KOPT-K1 (cell line): ENCODE results near the gene SLC9A5.

Source experiments
- H3K27ac ChIP-seq: fragments of 200-600 bp; sonication (generic); 2 replicates; pipeline ENCODE4 v1.5.1; 2016; ENCODE audit warnings: antibody characterized with exemption, mild to moderate bottlenecking, low read depth, low read length; ENCODE audit not compliant: poor library complexity, severe bottlenecking
- H3K36me3 ChIP-seq: fragments of 200-600 bp; sonication (generic); 2 replicates; pipeline ENCODE4 v1.5.1; 2017; ENCODE audit warnings: antibody characterized with exemption, mild to moderate bottlenecking, low read length, moderate library complexity; ENCODE audit not compliant: insufficient read depth
- H3K9me3 ChIP-seq: fragments of 200-600 bp; sonication (generic); 2 replicates; pipeline ENCODE4 v1.5.1; 2017; ENCODE audit warnings: antibody characterized with exemption, low read length, mild to moderate bottlenecking; ENCODE audit not compliant: insufficient read depth, poor library complexity, severe bottlenecking

Gene SLC9A5

GRCh38 chr16:67277294-67277998, 28.7 kb downstream of the SLC9A5 start:
- Histone ChIP-seq H3K36me3 (peaks cover 38% of the 10 kb centered on the region), H3K27ac (peak overlapping the region; percentile 83), H3K9me3 (no peaks in the 10 kb centered on the region)

DNA sequence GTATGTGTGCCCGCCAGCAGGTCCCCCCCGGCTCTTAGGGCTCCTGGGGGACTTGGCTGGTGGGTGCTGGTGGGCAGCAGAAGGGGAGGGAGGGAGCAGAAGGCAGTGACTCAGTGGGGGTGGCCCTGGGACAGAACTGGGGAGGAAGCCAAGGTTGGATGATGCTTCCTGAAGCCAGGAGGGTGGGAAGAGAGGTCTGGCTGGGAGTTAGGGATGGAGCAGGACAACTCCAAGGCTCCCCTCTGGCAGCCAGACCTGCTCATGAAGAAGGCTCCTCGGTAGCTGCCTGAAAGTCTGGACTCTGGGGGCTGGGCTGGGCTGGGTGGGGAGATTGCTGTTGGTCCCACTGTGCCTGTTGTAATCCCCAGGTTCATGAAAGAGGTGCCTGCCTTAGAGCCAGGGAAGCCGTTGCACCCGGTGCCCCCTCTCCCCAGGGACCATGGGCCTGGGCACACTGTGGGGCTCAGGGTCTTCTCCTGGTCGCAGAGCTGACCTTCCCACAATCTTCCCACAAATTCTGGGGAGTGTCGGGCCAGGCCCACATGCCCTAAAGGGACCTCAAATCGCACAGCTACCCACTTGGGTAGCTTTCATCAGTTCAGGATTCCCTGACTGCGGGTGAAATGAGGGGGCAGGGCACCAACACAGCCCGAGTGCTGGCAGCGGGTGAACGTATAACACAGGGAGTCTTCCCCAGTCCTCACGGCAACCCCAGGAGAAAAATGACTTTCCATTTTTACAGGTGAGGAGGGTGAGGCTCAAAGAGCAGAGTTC, 29.4 kb downstream of the SLC9A5 start:
- no peaks in the 10 kb centered on the region for H3K9me3 ChIP-seq
- peak overlapping the region; percentile 83 for H3K27ac ChIP-seq
- peaks cover 45% of the 10 kb centered on the region for H3K36me3 ChIP-seq

DNA sequence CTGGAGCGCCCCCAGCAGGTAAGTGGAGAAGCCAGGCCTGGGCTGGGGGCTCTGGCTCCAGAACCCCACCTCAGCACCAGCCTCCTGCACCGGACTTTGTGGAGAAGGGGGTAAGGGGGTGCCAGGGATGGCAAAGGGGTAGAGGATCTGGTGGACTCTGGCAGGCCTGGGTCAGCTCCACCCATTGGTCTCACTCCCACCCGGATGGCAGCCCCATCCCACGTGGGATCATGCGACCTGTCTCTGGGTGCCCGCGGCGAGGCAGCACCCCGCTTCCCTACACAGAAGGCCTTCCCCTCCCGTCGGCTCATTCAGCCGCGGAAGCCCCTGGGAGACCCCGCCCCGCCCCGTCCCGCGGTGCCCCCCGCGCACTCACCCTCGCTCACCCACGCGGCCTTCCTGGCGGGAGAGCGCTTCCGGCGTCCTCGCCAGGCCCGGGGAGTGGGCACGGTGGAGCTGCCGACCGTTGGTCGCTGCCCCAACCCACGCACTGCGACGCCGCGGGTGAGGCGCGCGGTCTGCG, 30.1 kb downstream of the SLC9A5 start:
- Histone ChIP-seq H3K36me3 (peaks cover 51% of the 10 kb centered on the region), H3K27ac (peak overlapping the region; percentile 83), H3K9me3 (no peaks in the 10 kb centered on the region)

DNA sequence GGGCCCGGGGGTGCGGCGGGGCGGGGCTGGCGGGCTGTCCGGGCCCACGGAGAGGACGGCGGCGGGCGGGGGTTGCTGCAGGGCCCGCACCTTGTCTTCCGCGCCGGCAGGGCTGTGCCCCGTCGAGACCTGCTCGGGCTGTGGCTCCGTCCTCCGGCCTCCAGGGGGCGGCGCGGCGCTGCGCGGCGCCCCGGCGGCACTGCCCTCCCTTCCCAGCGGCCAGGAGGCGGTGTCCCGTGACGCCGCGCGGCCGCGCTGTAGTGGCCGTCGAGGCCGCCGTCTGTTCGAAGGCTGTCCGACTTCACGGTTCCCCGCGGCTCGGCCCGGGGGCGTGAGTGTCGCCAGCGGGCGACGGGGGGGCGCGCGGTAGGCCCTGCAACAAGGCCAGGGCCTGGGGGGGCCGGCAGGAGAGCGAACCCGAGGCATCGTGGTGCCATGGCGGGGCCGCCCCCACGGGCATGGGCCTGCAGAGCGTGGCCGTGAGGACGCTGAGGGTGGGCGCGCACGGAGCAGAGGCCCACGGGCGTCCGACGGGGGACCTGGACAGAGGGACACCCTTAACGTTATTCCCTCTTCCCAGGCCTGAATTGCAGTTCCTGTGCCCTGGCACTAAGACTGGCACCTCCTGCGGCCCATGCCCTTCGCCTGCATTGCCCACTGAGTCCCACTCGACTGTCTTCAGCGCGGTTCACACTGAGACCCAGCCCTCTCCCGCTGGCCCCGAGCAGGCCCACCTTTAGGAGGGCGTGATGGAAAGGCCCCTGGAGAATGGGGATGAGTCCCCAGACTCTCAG, 30.7 kb downstream of the SLC9A5 start, which contains the start of gene PLEKHG4:
PLEKHG4 (plus strand) TSS at position 237 of the 794 bp plus-strand sequence; CDS start at position 750, 513 bp downstream.
- no peaks in the 10 kb centered on the region for H3K9me3 ChIP-seq
- H3K36me3 ChIP-seq: peaks cover 58% of the 10 kb centered on the region
- peak within 1 kb of the TSS; percentile 83 for H3K27ac ChIP-seq

GRCh38 chr16:67280090-67281015, 31.6 kb downstream of the SLC9A5 start:
- peak overlapping the region; percentile 83 for H3K27ac ChIP-seq
- peaks cover 64% of the 10 kb centered on the region for H3K36me3 ChIP-seq
- H3K9me3 ChIP-seq: no peaks in the 10 kb centered on the region

GRCh38 chr16:67281536-67282446, 33.0 kb downstream of the SLC9A5 start:
- H3K27ac ChIP-seq: no peak overlapping the region
- H3K36me3 ChIP-seq: peaks cover 65% of the 10 kb centered on the region
- no peaks in the 10 kb centered on the region for H3K9me3 ChIP-seq

- Histone ChIP-seq H3K9me3 (no peaks in the 10 kb centered on the region), H3K36me3 (peaks cover 66% of the 10 kb centered on the region)
These were observed 33.6 kb downstream of the SLC9A5 start for GRCh38 chr16:67282447-67282805.

DNA sequence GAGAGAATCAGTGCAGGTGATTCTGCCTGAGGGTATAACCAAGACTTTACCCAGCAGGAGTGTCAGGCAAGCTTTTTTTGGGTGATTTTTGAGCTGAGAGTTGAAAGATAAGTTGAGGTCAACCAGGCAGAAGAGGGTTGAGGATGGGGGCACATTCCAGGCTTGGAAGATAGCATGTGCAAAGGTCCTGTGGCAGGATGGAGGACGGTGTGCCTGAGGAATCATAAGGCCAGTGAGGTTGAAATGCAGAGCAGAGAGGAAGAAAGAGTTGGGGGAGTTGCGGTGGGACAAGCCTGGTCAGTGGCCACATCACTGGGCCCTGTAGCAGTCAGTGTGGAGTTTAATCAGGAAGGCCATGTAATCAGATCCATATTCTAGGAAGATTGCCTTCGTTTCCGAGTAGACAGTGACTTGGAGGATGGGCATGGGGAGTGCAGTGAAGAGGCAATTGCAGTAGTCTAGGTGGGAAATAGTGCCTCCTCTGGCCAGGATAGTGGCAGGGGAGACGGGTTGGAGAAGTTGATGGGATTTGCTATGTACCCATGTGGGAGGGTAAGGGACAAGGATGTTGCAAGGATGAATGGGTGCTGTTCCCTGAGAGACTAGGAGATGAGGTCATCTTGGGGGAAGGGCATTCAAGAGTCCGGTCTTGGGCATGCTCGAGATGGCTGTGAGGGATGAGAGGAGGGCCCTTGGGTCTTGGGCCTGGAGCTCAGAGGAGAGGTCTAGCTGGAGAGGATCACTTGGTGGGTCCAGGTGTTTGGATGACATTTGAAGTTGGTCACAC, 34.5 kb downstream of the SLC9A5 start:
- H3K36me3 ChIP-seq: peaks cover 70% of the 10 kb centered on the region
- H3K9me3 ChIP-seq: no peaks in the 10 kb centered on the region
- no peak overlapping the region for H3K27ac ChIP-seq

More at GRCh38 chr16:67282447-67282805, 33.6 kb downstream of the SLC9A5 start:
- H3K27ac ChIP-seq: no peak overlapping the region

GRCh38 chr16:67283826-67284555, 35.2 kb downstream of the SLC9A5 start:
- Histone ChIP-seq H3K36me3 (peaks cover 78% of the 10 kb centered on the region), H3K27ac (no peak overlapping the region), H3K9me3 (no peaks in the 10 kb centered on the region)

DNA sequence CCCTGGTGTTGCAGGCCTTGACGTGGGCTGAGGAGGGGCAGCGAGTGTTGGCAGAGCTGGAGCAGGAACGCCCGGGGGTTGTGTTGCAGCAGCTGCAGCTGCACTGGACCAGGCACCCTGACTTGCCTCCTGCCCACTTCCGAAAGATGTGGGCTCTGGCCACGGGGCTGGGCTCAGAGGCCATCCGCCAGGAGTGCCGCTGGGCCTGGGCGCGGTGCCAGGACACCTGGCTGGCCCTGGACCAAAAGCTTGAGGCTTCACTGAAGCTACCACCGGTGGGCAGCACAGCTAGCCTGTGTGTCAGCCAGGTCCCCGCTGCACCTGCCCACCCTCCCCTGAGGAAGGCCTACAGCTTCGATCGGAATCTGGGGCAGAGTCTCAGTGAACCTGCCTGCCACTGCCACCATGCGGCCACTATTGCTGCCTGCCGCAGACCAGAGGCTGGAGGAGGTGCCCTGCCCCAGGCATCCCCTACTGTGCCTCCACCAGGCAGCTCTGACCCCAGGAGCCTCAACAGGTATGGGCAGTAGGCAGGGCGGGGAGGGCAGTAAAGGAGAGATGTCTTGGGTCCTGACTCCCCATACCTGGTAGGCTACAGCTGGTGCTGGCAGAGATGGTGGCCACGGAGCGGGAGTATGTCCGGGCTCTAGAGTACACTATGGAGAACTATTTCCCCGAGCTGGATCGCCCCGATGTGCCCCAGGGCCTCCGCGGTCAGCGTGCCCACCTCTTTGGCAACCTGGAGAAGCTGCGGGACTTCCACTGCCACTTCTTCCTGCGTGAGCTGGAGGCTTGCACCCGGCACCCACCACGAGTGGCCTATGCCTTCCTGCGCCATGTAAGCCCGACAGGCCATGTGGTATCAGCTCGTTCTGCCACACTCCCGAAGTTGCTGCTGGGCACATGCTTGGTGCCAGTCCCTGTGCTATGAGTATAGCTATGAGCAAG, 36.2 kb downstream of the SLC9A5 start:
- no peak overlapping the region for H3K27ac ChIP-seq
- H3K36me3 ChIP-seq: peaks cover 87% of the 10 kb centered on the region
- no peaks in the 10 kb centered on the region for H3K9me3 ChIP-seq

- Histone ChIP-seq H3K9me3 (no peaks in the 10 kb centered on the region), H3K27ac (no peak overlapping the region), H3K36me3 (peaks cover 91% of the 10 kb centered on the region)
These were observed 37.9 kb downstream of the SLC9A5 start for GRCh38 chr16:67286441-67287235.
